Sigmoid colon (tissue), 4 donors: ENCODE measurements around the gene MAP4K4.

Experiments
- POLR2A ChIP-seq, 2 donors: fragments of 450-650 bp; IDR thresholded peaks; one replicate each; pipeline ENCODE4 v1.6.1; 2016; ENCODE audit warnings: antibody characterized with exemption in 2 of 2, mild to moderate bottlenecking in 2 of 2, moderate library complexity in 2 of 2
- POLR2AphosphoS5 ChIP-seq, 4 donors: sonication (generic); formaldehyde crosslinking; IDR thresholded peaks; one replicate each; pipeline ENCODE4 v1.6.1; 2017; ENCODE audit warnings: antibody characterized with exemption in 4 of 4
- TF ChIP-seq, protein P1 (sequence below), 4 experiments: fragments of 450-650 bp in 3 of 4; fragments of 200-600 bp in 1 of 4; IDR thresholded peaks; one replicate each; pipeline ENCODE4 v1.5.1; 2016 to 2019; ENCODE audit warnings: antibody characterized with exemption in 4 of 4, mild to moderate bottlenecking in 3 of 4, moderate library complexity in 2 of 4

DNA sequence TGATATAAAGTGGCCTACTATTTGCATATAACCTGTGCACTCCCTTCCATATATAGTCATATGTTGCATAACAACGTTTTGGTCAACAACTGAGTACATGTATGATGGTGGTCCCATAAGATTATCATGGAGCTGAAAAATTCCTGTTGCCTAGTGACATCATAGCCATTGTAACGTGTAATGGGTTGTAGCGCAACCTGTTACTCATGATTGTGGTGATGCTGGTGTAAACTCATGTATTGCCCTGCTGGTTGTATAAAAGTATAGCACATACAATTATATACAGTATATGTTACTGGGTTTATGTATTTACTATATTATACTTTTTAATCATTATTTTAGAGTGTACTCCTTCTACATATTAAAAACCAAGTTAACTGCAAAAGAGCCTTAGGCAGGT lies 149.5 kb downstream of the MAP4K4 start:
- TF ChIP-seq, protein P1, sequence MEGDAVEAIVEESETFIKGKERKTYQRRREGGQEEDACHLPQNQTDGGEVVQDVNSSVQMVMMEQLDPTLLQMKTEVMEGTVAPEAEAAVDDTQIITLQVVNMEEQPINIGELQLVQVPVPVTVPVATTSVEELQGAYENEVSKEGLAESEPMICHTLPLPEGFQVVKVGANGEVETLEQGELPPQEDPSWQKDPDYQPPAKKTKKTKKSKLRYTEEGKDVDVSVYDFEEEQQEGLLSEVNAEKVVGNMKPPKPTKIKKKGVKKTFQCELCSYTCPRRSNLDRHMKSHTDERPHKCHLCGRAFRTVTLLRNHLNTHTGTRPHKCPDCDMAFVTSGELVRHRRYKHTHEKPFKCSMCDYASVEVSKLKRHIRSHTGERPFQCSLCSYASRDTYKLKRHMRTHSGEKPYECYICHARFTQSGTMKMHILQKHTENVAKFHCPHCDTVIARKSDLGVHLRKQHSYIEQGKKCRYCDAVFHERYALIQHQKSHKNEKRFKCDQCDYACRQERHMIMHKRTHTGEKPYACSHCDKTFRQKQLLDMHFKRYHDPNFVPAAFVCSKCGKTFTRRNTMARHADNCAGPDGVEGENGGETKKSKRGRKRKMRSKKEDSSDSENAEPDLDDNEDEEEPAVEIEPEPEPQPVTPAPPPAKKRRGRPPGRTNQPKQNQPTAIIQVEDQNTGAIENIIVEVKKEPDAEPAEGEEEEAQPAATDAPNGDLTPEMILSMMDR (IDR thresholded peaks at IDR 0.05) = no peak
- TF ChIP-seq POLR2A (IDR thresholded peaks at IDR 0.05) (no peak), POLR2AphosphoS5 (IDR thresholded peaks at IDR 0.05) (no peak)
